DOHH2 (cell line): ENCODE data around the gene FOXP3.

ENCODE experiments used
- H3F3A ChIP-seq: fragments of 200-600 bp; sonication (generic), shearing (Covaris generic); 2 replicates; pipeline ENCODE4 v1.6.0; 2016; ENCODE audit warnings: antibody characterized with exemption, mild to moderate bottlenecking; ENCODE audit not compliant: control insufficient read depth, insufficient read depth
- H3K27ac ChIP-seq: fragments of 200-600 bp; sonication (generic); 2 replicates; pipeline ENCODE4 v1.5.1; 2014; ENCODE audit warnings: low read depth, mild to moderate bottlenecking, low read length, moderate library complexity
- H3K27me3 ChIP-seq: fragments of 200-600 bp; sonication (generic); 2 replicates; pipeline ENCODE4 v1.6.1; 2014; ENCODE audit warnings: mild to moderate bottlenecking, low read length, mixed read lengths; ENCODE audit not compliant: control insufficient read depth
- H3K36me3 ChIP-seq: fragments of 200-600 bp; sonication (generic); 2 replicates; pipeline ENCODE4 v1.6.1; 2014; ENCODE audit warnings: mild to moderate bottlenecking, low read length, moderate library complexity, mixed read lengths; ENCODE audit not compliant: control insufficient read depth
- H3K4me1 ChIP-seq: fragments of 200-600 bp; sonication (generic); 2 replicates; pipeline ENCODE4 v1.6.1; 2014; ENCODE audit warnings: mild to moderate bottlenecking, low read length, mixed read lengths; ENCODE audit not compliant: control insufficient read depth
- H3K4me2 ChIP-seq: fragments of 200-600 bp; sonication (generic); 2 replicates; pipeline ENCODE4 v1.6.0; 2014; ENCODE audit warnings: mild to moderate bottlenecking, low read length, moderate library complexity
- H3K4me3 ChIP-seq: fragments of 200-600 bp; sonication (generic); 2 replicates; pipeline ENCODE4 v1.5.1; 2014; ENCODE audit warnings: mild to moderate bottlenecking, low read length, mixed read lengths
- H3K79me2 ChIP-seq: fragments of 200-600 bp; sonication (generic); 2 replicates; pipeline ENCODE4 v1.6.1; 2014; ENCODE audit warnings: mild to moderate bottlenecking, low read length, mixed read lengths; ENCODE audit not compliant: control insufficient read depth
- H3K9me2 ChIP-seq: fragments of 200-600 bp; sonication (generic); replicated peaks from 2 replicates; pipeline ENCODE4 v1.6.1; 2014; ENCODE audit warnings: mild to moderate bottlenecking, low read length, mixed read lengths; ENCODE audit not compliant: control insufficient read depth
- H3K9me3 ChIP-seq: fragments of 200-600 bp; sonication (generic); 2 replicates; pipeline ENCODE4 v1.6.1; 2014; ENCODE audit warnings: antibody characterized with exemption, low read length, mixed read lengths; ENCODE audit not compliant: control insufficient read depth, insufficient read depth
- H4K20me1 ChIP-seq: fragments of 200-600 bp; sonication (generic); 2 replicates; pipeline ENCODE4 v1.6.0; 2014; ENCODE audit warnings: low read depth, mild to moderate bottlenecking, antibody characterized with exemption, low read length, moderate library complexity; ENCODE audit not compliant: control insufficient read depth, insufficient read depth
- EZH2phosphoT487 ChIP-seq: fragments of 200-600 bp; sonication (generic); IDR thresholded peaks from 2 replicates; pipeline ENCODE4 v1.6.1; 2017; ENCODE audit warnings: borderline replicate concordance, mild to moderate bottlenecking, antibody characterized with exemption, low read length, moderate library complexity, mixed read lengths
- TF ChIP-seq, protein P1 (sequence below): fragments of 200-600 bp; sonication (generic); IDR thresholded peaks from one replicate; pipeline ENCODE4 v1.5.1; 2014; ENCODE audit warnings: antibody characterized with exemption, mild to moderate bottlenecking, low read depth, low read length; ENCODE audit not compliant: poor library complexity, severe bottlenecking

The FOXP3 gene

DNA sequence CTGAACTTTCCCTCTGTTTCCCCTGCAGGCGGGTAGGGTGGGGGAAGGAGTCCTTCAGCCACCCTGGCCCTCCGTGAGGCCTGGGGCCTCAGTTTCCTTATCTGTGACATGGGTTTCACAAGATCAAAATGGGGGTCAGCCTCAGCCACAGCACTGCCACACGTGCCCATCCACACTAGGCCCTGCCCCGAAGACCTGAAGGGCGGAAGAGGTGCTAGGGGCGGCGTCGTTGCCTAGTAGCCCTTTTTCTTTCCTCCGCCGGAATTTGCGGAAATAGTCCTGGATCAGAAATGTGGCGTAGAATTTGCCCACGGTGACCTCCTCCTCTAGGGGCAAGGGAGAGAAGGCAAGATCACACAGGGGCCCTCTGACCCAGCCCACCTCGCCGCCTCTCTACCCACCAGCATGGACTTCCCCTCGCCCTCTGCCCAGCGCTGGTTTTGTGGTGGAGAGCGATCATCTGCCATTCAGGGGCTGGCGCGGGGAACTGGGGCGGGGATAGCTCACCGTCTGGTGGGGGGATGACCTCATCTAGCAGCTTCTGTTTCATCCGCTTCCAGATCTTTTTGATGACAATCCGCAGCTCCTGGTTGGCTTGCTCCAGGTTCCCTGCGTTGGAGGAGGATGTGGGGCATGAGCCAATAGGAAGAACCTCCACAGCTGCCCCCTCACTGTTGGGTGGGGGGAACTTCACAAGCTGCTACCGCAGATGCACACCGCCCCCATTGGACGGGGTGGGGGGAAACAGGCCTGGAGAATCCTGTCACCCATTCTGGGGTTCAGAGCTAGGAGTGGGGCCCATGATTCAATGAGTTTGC lies 54.9 kb downstream of the FOXP3 start:
- Histone ChIP-seq H3K79me2 (no peaks in the 10 kb centered on the region), H3K9me2 (no peaks in the 10 kb centered on the region), H3K4me1 (no peaks in the 10 kb centered on the region), H3F3A (no peaks in the 10 kb centered on the region), H3K27me3 (no peaks in the 10 kb centered on the region), H3K4me3 (no peak overlapping the region), H3K9me3 (no peaks in the 10 kb centered on the region), H3K27ac (no peak overlapping the region), H4K20me1 (no peaks in the 10 kb centered on the region), H3K4me2 (no peak overlapping the region), H3K36me3 (no peaks in the 10 kb centered on the region)
- TF ChIP-seq EZH2phosphoT487: no peak
- TF ChIP-seq, protein P1, sequence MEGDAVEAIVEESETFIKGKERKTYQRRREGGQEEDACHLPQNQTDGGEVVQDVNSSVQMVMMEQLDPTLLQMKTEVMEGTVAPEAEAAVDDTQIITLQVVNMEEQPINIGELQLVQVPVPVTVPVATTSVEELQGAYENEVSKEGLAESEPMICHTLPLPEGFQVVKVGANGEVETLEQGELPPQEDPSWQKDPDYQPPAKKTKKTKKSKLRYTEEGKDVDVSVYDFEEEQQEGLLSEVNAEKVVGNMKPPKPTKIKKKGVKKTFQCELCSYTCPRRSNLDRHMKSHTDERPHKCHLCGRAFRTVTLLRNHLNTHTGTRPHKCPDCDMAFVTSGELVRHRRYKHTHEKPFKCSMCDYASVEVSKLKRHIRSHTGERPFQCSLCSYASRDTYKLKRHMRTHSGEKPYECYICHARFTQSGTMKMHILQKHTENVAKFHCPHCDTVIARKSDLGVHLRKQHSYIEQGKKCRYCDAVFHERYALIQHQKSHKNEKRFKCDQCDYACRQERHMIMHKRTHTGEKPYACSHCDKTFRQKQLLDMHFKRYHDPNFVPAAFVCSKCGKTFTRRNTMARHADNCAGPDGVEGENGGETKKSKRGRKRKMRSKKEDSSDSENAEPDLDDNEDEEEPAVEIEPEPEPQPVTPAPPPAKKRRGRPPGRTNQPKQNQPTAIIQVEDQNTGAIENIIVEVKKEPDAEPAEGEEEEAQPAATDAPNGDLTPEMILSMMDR: no peak

- no peak overlapping the region for H3K4me2 ChIP-seq
- H3K4me1 ChIP-seq: no peaks in the 10 kb centered on the region
- H3K27ac ChIP-seq: no peak overlapping the region
- H3K79me2 ChIP-seq: no peaks in the 10 kb centered on the region
- TF ChIP-seq, protein P1: no peak
- no peak for TF ChIP-seq EZH2phosphoT487
- no peaks in the 10 kb centered on the region for H3K9me2 ChIP-seq
- no peaks in the 10 kb centered on the region for H3K36me3 ChIP-seq
- no peak overlapping the region for H3K4me3 ChIP-seq
- no peaks in the 10 kb centered on the region for H3K9me3 ChIP-seq
- H3K27me3 ChIP-seq: no peaks in the 10 kb centered on the region
- no peaks in the 10 kb centered on the region for H3F3A ChIP-seq
- H4K20me1 ChIP-seq: no peaks in the 10 kb centered on the region
Measured at GRCh38 chrX:49208399-49208798, 56.1 kb downstream of the FOXP3 start.

DNA sequence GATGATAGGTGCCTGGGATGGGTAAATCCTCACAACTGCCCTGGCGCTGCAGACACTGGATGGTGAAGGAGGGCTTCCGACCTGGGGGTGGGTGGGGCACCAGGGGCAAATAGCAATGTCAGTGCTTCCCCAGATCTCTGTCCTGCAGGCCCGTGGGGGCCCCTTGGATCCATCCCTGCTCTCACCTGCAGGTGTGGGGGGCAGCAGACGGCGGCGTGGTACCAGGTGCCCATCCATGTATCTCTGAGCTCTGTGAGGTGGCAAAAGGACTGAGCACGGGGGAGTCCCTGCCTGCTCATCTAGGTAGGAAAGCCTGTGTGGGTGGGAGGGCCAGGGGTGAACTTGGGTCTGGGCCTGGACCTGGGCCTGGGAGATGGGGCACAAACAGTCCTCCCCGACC lies 58.0 kb downstream of the FOXP3 start:
- Histone ChIP-seq H3F3A (no peaks in the 10 kb centered on the region), H3K79me2 (no peaks in the 10 kb centered on the region), H3K4me3 (no peak overlapping the region), H3K4me2 (no peak overlapping the region), H4K20me1 (no peaks in the 10 kb centered on the region), H3K9me3 (no peaks in the 10 kb centered on the region), H3K27ac (no peak overlapping the region), H3K36me3 (no peaks in the 10 kb centered on the region), H3K9me2 (no peaks in the 10 kb centered on the region), H3K27me3 (no peaks in the 10 kb centered on the region), H3K4me1 (no peaks in the 10 kb centered on the region)
- no peak for TF ChIP-seq EZH2phosphoT487
- TF ChIP-seq, protein P1: no peak
